ENCODE results near the gene TYRO3.

DNA sequence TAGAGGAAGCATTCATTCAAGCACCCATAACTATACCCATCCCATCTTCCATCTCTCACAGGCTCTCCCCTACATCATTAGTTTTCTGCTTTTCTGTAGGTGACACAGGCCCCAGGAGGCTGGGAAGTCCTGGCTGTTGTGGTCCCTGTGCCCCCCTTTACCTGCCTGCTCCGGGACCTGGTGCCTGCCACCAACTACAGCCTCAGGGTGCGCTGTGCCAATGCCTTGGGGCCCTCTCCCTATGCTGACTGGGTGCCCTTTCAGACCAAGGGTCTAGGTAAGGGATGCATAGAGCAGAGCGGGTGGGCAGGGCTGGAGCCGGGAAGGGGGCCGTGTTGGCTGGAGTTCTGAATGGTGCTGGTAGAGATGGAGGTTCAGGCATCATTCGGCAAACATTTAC, 8.2 kb downstream of the TYRO3 start:
- TF ChIP-seq, protein P1, sequence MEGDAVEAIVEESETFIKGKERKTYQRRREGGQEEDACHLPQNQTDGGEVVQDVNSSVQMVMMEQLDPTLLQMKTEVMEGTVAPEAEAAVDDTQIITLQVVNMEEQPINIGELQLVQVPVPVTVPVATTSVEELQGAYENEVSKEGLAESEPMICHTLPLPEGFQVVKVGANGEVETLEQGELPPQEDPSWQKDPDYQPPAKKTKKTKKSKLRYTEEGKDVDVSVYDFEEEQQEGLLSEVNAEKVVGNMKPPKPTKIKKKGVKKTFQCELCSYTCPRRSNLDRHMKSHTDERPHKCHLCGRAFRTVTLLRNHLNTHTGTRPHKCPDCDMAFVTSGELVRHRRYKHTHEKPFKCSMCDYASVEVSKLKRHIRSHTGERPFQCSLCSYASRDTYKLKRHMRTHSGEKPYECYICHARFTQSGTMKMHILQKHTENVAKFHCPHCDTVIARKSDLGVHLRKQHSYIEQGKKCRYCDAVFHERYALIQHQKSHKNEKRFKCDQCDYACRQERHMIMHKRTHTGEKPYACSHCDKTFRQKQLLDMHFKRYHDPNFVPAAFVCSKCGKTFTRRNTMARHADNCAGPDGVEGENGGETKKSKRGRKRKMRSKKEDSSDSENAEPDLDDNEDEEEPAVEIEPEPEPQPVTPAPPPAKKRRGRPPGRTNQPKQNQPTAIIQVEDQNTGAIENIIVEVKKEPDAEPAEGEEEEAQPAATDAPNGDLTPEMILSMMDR (IDR thresholded peaks at IDR 0.05; ENCODE audit: insufficient read depth, low read depth, low read length): no peak
- no peak for TF ChIP-seq EZH2 (IDR thresholded peaks at IDR 0.05; ENCODE audit: insufficient read depth, low read length)
